PC-3 (cell line): ENCODE results near the gene KNG1.

Experiments
- CTCF ChIP-seq: fragments of 300-600 bp; sonication (generic); conservative IDR thresholded peaks from 2 replicates; pipeline ENCODE4 v1.5.1; 2017; ENCODE audit warnings: antibody characterized with exemption, low read depth, mild to moderate bottlenecking, low read length
- EZH2 ChIP-seq: fragments of 300-600 bp; sonication (generic); IDR thresholded peaks from one replicate; pipeline ENCODE4 v1.6.1; 2017; ENCODE audit warnings: antibody characterized with exemption, mild to moderate bottlenecking, low read length; ENCODE audit not compliant: unreplicated experiment

- TF ChIP-seq CTCF (no peak), EZH2 (no peak)
Observed at GRCh38 chr3:186713499-186713898, 3.7 kb upstream of the KNG1 start.
